ENCODE data around the gene CFH.
"Not testable (repeated sequence)": the region's sequence is repeated elsewhere in the genome, so short reads cannot be mapped to it uniquely, and the experiment has no call there.

Gene CFH

DNA sequence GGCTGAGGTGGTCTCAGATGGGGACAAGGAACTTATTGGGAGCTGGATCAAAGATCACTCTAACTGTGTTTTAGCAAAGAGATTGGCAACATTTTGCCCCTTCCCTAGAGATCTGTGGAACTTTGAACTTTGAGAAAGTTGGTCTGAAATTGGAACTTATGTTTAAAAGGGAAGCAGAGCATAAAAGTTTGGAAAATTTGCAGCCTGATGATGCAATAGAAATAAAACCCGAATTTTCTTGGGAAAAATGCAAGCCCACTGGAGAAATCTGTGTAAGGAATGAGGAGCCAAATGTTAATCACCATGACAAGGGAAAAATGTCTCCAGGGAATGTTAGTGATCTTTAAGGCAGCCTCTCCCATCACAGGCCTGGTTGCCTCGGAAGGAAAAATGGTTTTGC, 17.2 kb downstream of the CFH start:
- DNase-seq = no peak

GRCh38 chr1:196669693-196670092, 17.9 kb downstream of the CFH start:
- DNase-seq = no peak

DNA sequence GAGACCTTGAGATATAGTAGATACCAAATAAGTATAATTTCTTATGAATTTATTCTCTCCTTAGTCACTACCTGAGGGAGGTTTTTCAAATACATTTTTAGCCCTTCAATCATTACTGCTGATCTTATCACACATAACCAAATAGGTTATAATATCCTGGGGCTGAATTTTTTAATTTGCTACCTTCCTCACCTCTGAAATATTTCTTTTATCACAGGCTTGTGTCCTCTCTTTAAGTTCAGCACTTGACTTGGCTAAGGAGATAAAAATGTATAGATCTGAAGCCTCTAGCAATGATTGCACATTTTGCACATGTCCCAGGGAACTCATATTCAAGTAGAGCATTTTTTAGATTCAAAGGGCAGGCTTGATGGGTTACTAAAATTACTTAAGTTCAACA, 23.1 kb downstream of the CFH start:
- DNase-seq = no peak

DNA sequence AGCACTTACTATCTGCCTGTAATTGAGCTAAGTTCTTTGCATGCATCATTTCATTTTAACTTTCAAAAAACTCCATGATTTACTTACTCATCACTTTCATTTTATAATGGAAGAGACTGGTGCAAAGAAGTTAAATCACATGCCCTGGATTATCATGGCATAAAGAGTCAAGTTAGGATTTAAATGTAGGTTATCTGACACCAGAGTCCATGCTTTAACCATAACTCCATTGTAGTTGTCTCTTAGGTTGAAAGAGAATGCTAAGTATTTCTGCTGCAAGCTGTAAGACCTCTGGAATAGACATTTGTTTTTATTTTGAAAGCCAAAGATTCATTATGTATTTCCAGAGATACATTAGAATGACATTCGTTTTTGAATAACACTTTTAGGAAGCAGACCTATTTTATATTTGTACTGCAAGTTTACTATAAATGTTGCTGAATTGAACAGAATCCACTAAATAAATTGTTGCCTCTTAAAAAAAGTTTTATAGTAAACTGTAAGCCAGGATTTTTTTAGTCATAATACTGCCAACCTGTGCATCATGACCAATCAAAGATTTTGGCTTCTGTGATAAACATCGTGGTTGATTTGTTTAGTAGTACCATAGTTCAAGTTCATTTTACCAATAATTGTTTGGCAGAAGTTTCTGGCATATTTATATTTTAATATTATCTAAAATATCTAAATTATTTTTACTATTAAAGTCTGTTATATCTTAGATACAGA, 26.1 kb downstream of the CFH start:
- DNase-seq = no peak

- no peak for DNase-seq
Measured at GRCh38 chr1:196678510-196678884, 26.7 kb downstream of the CFH start.

GRCh38 chr1:196680107-196680506, 28.3 kb downstream of the CFH start:
- no peak for DNase-seq

- no peak for DNase-seq
Measured at GRCh38 chr1:196684476-196684875, 32.6 kb downstream of the CFH start.

GRCh38 chr1:196685506-196685905, 33.7 kb downstream of the CFH start:
- DNase-seq = no peak

DNA sequence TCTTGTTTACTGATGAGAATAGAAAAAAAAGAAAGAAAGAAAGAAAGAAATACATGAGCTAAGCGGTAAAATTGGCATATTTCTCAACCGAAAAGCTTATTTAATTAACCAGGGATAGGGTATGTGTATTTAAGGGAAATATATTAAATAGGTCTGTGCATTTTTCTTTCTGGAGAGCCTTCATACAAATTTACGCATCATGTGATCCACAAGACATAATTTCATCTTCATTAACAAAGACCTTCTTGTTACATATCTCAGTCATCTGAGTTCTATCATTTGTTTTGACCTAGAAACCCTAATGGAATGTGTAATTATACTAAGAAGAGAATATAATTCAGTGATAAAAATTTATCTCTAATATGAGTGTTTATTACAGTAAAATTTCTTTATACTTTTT, 37.2 kb downstream of the CFH start:
- DNase-seq = no peak

GRCh38 chr1:196690582-196690981, 38.7 kb downstream of the CFH start:
- DNase-seq = no peak

GRCh38 chr1:196698993-196699392, 47.1 kb downstream of the CFH start:
- no peak for DNase-seq

DNA sequence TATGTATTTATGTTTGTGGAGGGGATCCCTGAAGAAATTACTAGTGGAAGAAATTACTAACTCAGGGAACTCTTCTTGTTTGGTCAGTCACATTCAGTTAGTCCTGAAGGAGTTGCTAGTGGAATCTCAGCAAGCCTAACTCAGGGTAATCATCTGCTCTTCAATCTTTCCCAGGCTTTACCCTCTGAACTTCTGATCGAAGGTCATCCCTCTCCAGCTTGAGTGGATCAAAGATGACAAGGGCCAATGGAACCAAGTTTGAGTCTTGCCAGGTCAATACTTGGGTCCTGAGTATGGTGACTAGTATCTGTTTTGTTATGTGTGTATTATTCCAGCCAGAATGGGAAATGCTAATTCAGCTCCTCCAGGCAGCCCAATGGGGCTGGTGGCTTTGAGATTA, 49.3 kb downstream of the CFH start:
- no peak for DNase-seq

- not testable (repeated sequence) for DNase-seq
Measured at GRCh38 chr1:196709892-196710291, 58.0 kb downstream of the CFH start.

GRCh38 chr1:196717868-196718267, 66.0 kb downstream of the CFH start:
- DNase-seq = no peak

DNA sequence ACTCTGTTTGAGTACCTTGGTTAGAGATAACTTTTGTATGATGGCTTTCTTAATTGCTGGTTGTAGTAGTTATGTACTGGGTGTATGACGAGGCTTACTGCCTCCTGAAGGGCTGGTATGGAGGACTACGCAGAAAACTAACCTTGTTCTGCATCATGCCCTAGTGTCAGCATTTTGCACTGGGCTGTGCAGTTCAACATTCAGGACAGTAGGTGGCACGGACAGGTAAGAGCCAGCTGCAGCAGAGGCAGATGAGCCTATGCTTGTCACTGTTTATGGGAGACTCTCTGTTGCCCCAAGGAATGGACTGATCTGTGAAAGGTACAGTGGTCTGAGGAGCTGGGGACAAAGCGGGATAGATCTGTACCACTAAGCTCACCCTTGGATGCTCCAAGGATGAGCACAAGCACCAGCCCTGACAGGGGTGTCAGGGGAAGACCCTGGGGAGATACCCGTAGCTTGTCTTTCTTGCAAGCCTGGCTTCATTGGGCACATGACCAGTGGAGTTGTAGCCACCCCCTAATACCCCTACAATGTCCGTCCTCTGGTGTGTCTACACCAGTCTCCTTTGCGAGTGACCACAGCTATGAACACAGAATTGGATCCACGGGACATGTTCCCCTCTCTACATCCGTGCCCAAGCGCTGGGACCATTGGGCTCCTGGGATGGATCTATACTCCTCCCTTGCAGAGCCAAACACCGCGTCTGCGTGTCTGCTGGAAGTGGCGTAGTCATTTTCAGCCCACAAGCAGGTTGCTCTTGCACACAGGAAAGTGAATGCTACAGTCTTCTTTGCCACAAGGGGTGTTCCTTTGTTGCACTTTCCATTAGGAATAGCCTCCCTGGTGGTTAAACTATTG, 71.7 kb downstream of the CFH start:
- DNase-seq = peak in 1 of 14 donors; percentile 0

- DNase-seq = no peak
Measured at GRCh38 chr1:196732526-196732925, 80.7 kb downstream of the CFH start.

DNA sequence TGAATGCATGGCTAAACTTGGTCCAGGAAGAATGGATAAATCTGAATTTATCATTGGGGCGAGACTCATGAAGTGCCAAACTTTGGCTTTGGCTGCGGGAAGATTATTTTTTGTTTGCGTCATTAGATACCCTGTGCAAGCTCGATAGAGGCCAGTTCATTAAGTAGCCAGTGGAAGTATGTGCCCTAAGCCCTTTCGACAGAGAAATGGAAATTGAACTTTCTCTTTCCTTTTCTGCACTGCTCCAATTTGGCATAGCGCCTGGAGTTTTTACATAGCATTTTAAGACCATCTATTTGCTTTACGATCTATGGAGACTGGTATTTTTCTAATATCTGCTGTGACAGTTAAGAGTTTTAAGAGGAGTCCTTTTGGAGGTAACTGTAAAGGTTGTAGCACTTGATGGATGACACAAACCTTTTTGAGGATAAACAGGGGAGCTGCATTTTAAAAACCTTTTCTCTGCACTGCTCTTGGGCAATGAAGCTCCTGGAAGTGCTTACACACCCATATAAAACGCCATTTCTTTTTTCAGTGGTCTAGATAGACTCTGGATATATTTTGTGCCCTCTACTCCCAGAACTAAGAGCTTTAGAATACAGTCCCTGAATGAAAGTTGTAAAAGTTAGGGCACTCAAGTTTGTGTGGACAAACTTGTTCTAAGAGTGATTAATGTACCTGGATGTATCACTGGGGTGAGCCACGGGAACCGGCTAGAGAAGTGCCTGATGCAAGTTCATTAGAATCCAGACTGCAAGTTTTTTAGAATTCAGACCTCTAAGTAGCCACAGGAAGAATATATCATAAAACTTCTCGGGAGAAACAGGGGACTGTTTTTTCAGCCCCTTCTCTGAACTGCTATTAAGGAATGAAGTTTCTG, 81.5 kb downstream of the CFH start:
- DNase-seq = no peak

- no peak for DNase-seq
Measured at GRCh38 chr1:196734006-196734405, 82.2 kb downstream of the CFH start.

- DNase-seq = no peak
Measured at GRCh38 chr1:196734460-196734859, 82.6 kb downstream of the CFH start.

DNA sequence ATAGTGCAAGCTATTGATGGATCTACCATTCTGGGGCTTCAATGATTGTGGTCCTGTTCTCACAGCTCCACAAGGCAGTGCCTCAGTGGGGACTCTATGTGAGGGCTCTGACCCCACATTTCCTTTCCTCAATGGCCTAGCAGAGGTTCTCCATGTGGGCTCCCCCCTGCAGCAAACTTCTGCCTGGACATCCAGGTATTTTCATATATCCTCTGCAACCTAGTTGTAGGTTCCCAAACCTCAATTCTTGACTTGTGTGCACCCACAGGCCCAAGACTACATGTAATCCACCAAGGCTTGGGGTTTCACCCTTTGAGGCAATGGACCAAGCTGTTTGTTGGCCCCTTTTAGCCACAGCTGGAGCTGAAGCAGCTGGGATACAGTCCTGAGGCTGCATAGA, 86.9 kb downstream of the CFH start:
- DNase-seq = no peak

DNA sequence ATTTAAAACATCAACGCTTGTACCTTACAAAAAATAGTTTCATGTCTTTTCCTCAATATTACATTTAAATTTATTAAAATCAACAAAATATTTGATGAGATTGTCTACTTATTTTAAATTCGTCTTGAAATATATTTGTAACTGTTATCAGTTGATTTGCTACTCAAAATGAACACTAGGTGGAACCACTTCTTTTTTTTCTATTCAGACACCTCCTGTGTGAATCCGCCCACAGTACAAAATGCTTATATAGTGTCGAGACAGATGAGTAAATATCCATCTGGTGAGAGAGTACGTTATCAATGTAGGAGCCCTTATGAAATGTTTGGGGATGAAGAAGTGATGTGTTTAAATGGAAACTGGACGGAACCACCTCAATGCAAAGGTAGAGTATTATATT, 91.4 kb downstream of the CFH start:
- DNase-seq = not testable (repeated sequence)

GRCh38 chr1:196765019-196765740, 113.3 kb downstream of the CFH start:
- not testable (repeated sequence) for DNase-seq

Data from C1 segment of cervical spinal cord (tissue), 14 donors.